GM19023 (cell line): ENCODE results near the gene GOLGA6B.
"Not testable (repeated sequence)": the region's sequence is repeated elsewhere in the genome, so short reads cannot be mapped to it uniquely, and the experiment has no call there.

Experiments
- ATAC-seq: cut with Tn5 transposase; IDR thresholded peaks from one replicate; pipeline ENCODE4 v1.9.1; 2021; ENCODE audit warnings: mild to moderate bottlenecking, moderate library complexity; ENCODE audit not compliant: unreplicated experiment

Gene GOLGA6B

GRCh38 chr15:72663931-72664330, 9.4 kb downstream of the GOLGA6B start:
- ATAC-seq = not testable (repeated sequence)

- ATAC-seq = not testable (repeated sequence)
Measured at GRCh38 chr15:72665706-72666105, 11.2 kb downstream of the GOLGA6B start.

GRCh38 chr15:72669803-72670202, 15.3 kb downstream of the GOLGA6B start:
- ATAC-seq = not testable (repeated sequence)

GRCh38 chr15:72670656-72671352, 16.3 kb downstream of the GOLGA6B start:
- peak; percentile 91 for ATAC-seq

GRCh38 chr15:72671525-72671924, 17.0 kb downstream of the GOLGA6B start:
- ATAC-seq = no peak

- no peak for ATAC-seq
Measured at GRCh38 chr15:72676838-72677237, 22.3 kb downstream of the GOLGA6B start.

GRCh38 chr15:72680931-72681330, 26.4 kb downstream of the GOLGA6B start:
- no peak for ATAC-seq

- ATAC-seq = no peak
Measured at GRCh38 chr15:72682772-72683171, 28.3 kb downstream of the GOLGA6B start.

GRCh38 chr15:72685301-72685924, 30.9 kb downstream of the GOLGA6B start:
- no peak for ATAC-seq

- peak; percentile 98 for ATAC-seq
Measured at GRCh38 chr15:72685925-72686794, 31.7 kb downstream of the GOLGA6B start, which contains the start of the genes BBS4 and HIGD2B. Gene BBS4, plus strand, starts transcription at chr15:72686207. Its CDS starts 21 bp downstream, at chr15:72686228. Gene HIGD2B, minus strand, starts transcription at chr15:72686182. Its CDS starts 9,808 bp downstream, at chr15:72676374.

GRCh38 chr15:72688697-72689096, 34.2 kb downstream of the GOLGA6B start:
- ATAC-seq = no peak

- no peak for ATAC-seq
Measured at GRCh38 chr15:72690938-72691337, 36.4 kb downstream of the GOLGA6B start.

GRCh38 chr15:72698938-72699337, 44.4 kb downstream of the GOLGA6B start:
- ATAC-seq = no peak

- no peak for ATAC-seq
Measured at GRCh38 chr15:72700076-72700475, 45.6 kb downstream of the GOLGA6B start.

GRCh38 chr15:72706266-72706665, 51.8 kb downstream of the GOLGA6B start:
- ATAC-seq = no peak

GRCh38 chr15:72708551-72709303, 54.2 kb downstream of the GOLGA6B start:
- not testable (repeated sequence) for ATAC-seq
